Parathyroid adenoma (tissue), 2 donors: Measurements from ENCODE around the gene CLEC16A.

Source experiments
- H2AFZ ChIP-seq: fragments of 300-600 bp; sonication (generic); one replicate; pipeline ENCODE4 v1.7.0; 2017; ENCODE audit warnings: antibody characterized with exemption, mild to moderate bottlenecking
- H3K27ac ChIP-seq: fragments of 300-600 bp; sonication (generic); one replicate; pipeline ENCODE4 v1.7.0; 2017
- H3K27me3 ChIP-seq: fragments of 300-600 bp; sonication (generic); one replicate; pipeline ENCODE4 v1.7.0; 2017; ENCODE audit warnings: low read length; ENCODE audit not compliant: control insufficient read depth, insufficient read depth
- H3K36me3 ChIP-seq: fragments of 300-600 bp; sonication (generic); one replicate; pipeline ENCODE4 v1.7.0; 2017; ENCODE audit warnings: low read length; ENCODE audit not compliant: control insufficient read depth, insufficient read depth
- H3K4me1 ChIP-seq: fragments of 300-600 bp; sonication (generic); one replicate; pipeline ENCODE4 v1.7.0; 2017; ENCODE audit warnings: control low read depth
- H3K4me2 ChIP-seq: fragments of 300-600 bp; sonication (generic); one replicate; pipeline ENCODE4 v1.7.0; 2017; ENCODE audit warnings: low read length
- H3K4me3 ChIP-seq: fragments of 300-600 bp; sonication (generic); one replicate; pipeline ENCODE4 v1.7.0; 2017; ENCODE audit warnings: low read depth, low read length
- H3K79me2 ChIP-seq: fragments of 300-600 bp; sonication (generic); one replicate; pipeline ENCODE4 v1.7.0; 2017; ENCODE audit warnings: control low read depth
- H3K9ac ChIP-seq: fragments of 300-600 bp; sonication (generic); one replicate; pipeline ENCODE4 v1.7.0; 2017; ENCODE audit warnings: mild to moderate bottlenecking
- H3K9me3 ChIP-seq: fragments of 300-600 bp; sonication (generic); one replicate; pipeline ENCODE4 v1.7.0; 2017; ENCODE audit warnings: low read length; ENCODE audit not compliant: control insufficient read depth
- TF ChIP-seq, protein P1 (sequence below): fragments of 300-600 bp; sonication (generic); IDR thresholded peaks from one replicate; pipeline ENCODE4 v1.7.0; 2017; ENCODE audit warnings: antibody characterized with exemption, mild to moderate bottlenecking
- donor health status: primary hyperparathyroidism.

CLEC16A gene

DNA sequence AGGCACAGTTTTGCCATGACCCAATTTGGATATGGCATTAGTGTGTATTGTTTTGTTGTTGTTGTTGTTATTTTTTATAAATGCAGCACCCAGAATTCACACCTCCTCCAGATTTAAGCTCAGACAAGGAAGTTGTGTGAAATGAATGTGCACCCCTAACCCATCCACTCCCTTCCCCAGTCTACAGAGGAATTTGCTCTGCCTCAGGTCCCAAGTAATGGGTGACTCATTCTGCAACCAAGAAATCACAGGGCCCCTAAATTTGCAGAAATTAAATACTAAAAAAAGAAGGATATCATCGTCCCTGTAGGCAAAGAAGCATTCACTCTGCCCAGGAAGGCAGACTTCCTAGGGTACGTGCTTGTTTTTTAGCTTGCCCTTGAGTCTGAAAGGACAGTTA is 62.3 kb downstream of the CLEC16A start:
- no peak overlapping the region for H2AFZ ChIP-seq
- H3K79me2 ChIP-seq: peaks cover 2% of the 10 kb centered on the region
- H3K36me3 ChIP-seq: no peaks in the 10 kb centered on the region
- no peaks in the 10 kb centered on the region for H3K27me3 ChIP-seq
- TF ChIP-seq, protein P1, sequence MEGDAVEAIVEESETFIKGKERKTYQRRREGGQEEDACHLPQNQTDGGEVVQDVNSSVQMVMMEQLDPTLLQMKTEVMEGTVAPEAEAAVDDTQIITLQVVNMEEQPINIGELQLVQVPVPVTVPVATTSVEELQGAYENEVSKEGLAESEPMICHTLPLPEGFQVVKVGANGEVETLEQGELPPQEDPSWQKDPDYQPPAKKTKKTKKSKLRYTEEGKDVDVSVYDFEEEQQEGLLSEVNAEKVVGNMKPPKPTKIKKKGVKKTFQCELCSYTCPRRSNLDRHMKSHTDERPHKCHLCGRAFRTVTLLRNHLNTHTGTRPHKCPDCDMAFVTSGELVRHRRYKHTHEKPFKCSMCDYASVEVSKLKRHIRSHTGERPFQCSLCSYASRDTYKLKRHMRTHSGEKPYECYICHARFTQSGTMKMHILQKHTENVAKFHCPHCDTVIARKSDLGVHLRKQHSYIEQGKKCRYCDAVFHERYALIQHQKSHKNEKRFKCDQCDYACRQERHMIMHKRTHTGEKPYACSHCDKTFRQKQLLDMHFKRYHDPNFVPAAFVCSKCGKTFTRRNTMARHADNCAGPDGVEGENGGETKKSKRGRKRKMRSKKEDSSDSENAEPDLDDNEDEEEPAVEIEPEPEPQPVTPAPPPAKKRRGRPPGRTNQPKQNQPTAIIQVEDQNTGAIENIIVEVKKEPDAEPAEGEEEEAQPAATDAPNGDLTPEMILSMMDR: no peak
- no peak overlapping the region for H3K4me2 ChIP-seq
- H3K9ac ChIP-seq: no peak overlapping the region
- no peaks in the 10 kb centered on the region for H3K9me3 ChIP-seq
- H3K27ac ChIP-seq: no peak overlapping the region
- no peaks in the 10 kb centered on the region for H3K4me1 ChIP-seq
- no peak overlapping the region for H3K4me3 ChIP-seq

- H3K27me3 ChIP-seq: no peaks in the 10 kb centered on the region
These were observed 63.4 kb downstream of the CLEC16A start for GRCh38 chr16:11007714-11008280.

DNA sequence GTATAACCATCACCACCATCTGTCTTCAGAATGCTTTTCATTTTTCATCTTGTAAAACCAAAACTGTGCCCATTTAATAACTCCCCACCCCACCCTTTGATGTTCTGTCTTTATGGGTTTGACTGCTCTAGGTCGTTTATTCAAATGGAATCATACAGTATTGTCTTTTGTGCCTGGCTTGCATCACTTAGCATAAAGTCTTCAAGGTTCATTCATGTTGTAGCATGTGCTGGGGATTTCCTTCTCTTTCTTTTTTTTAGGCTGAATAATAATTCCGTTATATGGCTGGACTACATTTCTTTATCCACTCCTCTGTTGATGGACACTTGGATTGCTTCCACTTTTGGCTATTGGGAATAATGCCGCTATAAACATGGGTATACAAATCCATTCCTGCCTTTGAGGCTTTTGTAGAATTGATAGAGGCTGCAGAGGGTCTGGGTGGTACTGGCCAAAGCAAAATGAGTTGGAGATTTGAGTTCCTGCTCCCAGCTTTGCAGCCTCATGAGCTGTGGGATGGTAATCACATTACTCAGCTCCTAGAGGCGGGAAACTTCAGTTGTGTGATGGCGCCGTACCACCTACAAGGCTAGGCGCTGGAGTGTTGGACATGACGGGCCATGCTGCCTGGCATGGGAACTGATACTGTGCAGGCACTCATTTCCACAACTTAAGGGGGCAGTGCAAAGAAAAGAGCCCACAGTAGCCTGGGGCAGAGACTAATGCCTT is 64.8 kb downstream of the CLEC16A start:
- Histone ChIP-seq H3K36me3 (no peaks in the 10 kb centered on the region), H3K27me3 (no peaks in the 10 kb centered on the region), H3K4me1 (no peaks in the 10 kb centered on the region), H3K4me2 (no peak overlapping the region), H2AFZ (no peak overlapping the region), H3K27ac (no peak overlapping the region), H3K9me3 (no peaks in the 10 kb centered on the region), H3K79me2 (no peaks in the 10 kb centered on the region), H3K9ac (no peak overlapping the region), H3K4me3 (no peak overlapping the region)
- TF ChIP-seq, protein P1: no peak

More at GRCh38 chr16:11007714-11008280, 63.4 kb downstream of the CLEC16A start:
- TF ChIP-seq, protein P1: no peak
- Histone ChIP-seq H3K27ac (no peak overlapping the region), H3K4me1 (no peaks in the 10 kb centered on the region), H3K4me3 (no peak overlapping the region), H3K9ac (no peak overlapping the region), H3K36me3 (no peaks in the 10 kb centered on the region), H3K9me3 (no peaks in the 10 kb centered on the region), H3K79me2 (peaks cover 2% of the 10 kb centered on the region), H3K4me2 (no peak overlapping the region), H2AFZ (no peak overlapping the region)

DNA sequence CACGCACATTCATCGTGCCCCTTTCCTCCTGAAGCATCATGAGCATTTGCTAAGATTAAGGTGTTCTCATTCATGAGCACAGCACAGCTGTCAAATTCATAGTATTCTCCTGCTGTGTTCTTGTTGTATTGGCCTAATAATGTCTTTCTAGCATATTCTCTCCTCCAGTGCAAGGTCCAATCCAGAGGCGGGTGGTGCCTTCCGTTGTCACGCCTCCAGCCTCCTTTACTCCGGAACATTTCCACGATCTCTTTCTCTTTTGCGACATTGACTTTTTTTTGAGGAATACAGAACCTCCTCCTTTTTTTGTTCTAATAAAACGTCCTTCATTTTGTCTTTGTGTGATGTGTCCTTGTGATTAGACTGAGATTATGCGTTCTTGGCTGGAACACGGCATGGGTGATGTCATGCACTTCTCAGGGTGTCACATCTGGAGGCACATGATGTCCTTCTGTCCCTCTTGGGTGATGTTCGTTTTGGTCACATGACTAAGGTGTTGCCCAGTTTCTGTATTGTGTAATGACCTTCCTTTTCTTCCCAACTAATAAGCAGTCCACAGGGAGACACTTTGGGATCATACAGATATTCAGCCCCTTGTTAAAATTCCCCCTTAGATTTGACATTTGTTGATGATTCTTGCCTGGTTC is 66.3 kb downstream of the CLEC16A start:
- no peak overlapping the region for H3K27ac ChIP-seq
- TF ChIP-seq, protein P1: no peak
- H3K27me3 ChIP-seq: no peaks in the 10 kb centered on the region
- H3K36me3 ChIP-seq: no peaks in the 10 kb centered on the region
- no peaks in the 10 kb centered on the region for H3K79me2 ChIP-seq
- H3K4me2 ChIP-seq: no peak overlapping the region
- H3K4me1 ChIP-seq: no peaks in the 10 kb centered on the region
- H3K9ac ChIP-seq: no peak overlapping the region
- no peak overlapping the region for H3K4me3 ChIP-seq
- H3K9me3 ChIP-seq: no peaks in the 10 kb centered on the region
- no peak overlapping the region for H2AFZ ChIP-seq
